ENCODE data around the gene CNOT6L. TPM values are rescaled to one million over a fixed set of nuclear protein-coding genes. Genes with fewer than 3 reads are reported as not detected.

The CNOT6L gene
- total RNA-seq, 4 donors from 2014 or later: 15.3 to 32.1 (median 23.4) TPM

DNA sequence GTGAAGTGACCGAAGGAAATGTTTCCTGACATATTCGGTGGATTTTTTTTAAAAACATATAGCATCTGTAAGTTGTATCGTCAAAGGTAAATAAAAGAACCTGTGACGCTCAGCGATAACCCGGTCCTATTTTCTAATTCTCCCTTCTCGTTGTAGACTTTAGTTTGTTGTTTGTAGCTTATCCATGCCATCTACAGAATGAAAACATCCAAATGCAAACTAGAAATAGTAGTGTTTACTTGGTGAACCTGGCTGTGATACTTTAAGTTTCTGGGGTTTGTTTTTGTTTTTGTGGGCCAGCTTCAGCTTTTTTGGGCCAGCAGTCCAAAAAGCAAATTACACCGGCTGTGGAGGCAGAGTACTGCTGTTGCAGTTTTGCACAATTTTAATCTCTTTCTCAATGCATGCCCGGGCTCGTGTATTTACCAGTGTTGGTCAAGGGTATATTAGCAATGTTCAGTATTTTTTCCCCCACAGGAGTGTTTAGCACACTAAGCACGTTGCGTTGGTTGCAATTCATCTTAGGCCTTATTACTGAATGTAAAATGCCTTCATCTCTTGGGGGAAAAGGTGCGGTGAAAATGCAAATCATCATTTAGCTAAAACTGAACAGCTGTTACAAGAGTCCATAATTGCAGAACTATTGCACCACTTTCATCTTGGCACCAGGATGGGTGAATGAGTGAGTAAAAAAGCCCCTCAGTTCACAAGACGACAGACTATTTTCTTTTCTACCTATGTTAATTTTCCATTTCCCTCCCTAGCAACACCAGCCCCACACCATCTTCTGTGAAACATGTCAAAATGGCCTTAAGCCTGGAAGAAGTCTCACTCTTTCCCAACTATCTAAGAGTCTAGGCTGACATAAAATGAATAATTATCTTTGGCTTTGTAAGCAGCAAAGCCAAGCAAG, 1.7 kb upstream of the CNOT6L start:
- no peaks in the 10 kb centered on the region for H3K27me3 ChIP-seq
- no peaks in the 10 kb centered on the region for H3K36me3 ChIP-seq
- TF ChIP-seq, protein P1, sequence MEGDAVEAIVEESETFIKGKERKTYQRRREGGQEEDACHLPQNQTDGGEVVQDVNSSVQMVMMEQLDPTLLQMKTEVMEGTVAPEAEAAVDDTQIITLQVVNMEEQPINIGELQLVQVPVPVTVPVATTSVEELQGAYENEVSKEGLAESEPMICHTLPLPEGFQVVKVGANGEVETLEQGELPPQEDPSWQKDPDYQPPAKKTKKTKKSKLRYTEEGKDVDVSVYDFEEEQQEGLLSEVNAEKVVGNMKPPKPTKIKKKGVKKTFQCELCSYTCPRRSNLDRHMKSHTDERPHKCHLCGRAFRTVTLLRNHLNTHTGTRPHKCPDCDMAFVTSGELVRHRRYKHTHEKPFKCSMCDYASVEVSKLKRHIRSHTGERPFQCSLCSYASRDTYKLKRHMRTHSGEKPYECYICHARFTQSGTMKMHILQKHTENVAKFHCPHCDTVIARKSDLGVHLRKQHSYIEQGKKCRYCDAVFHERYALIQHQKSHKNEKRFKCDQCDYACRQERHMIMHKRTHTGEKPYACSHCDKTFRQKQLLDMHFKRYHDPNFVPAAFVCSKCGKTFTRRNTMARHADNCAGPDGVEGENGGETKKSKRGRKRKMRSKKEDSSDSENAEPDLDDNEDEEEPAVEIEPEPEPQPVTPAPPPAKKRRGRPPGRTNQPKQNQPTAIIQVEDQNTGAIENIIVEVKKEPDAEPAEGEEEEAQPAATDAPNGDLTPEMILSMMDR (IDR thresholded peaks at IDR 0.05): no peak
- TF ChIP-seq EP300 (IDR thresholded peaks at IDR 0.05) (no peak), POLR2A (IDR thresholded peaks at IDR 0.05) (no peak)
- H3K9me3 ChIP-seq: no peaks in the 10 kb centered on the region
- 9 to 12% methylated on average over 14 of the region's 14 CpGs for WGBS, 2 donors
- H3K4me1 ChIP-seq: peaks cover 0 to 36% (median 24%) of the 10 kb centered on the region in 4 donors
- no peak for DNase-seq (ENCODE audit: low spot score in 2 of 2)
- H3K4me3 ChIP-seq: peak overlapping the region; percentile 80 to 99 (median 97)
- peak overlapping the region; percentile 95 to 100 (median 99) for H3K27ac ChIP-seq

GRCh38 chr4:77819843-77820648, 878 bp upstream of the CNOT6L start:
- peak; percentile 86 to 91 for DNase-seq (ENCODE audit: low spot score in 2 of 2)
- WGBS, 2 donors: 1% methylated on average over 43 to 75 of the region's 81 CpGs
- H3K4me3 ChIP-seq: peak overlapping the region; percentile 80 to 99 (median 97)
- TF ChIP-seq, protein P1 (IDR thresholded peaks at IDR 0.05): no peak
- TF ChIP-seq POLR2A (IDR thresholded peaks at IDR 0.05) (peak; percentile 88 to 93), EP300 (IDR thresholded peaks at IDR 0.05) (peak; percentile 28 to 98)
- no peaks in the 10 kb centered on the region for H3K27me3 ChIP-seq
- no peaks in the 10 kb centered on the region for H3K9me3 ChIP-seq
- no peaks in the 10 kb centered on the region for H3K36me3 ChIP-seq
- H3K27ac ChIP-seq: peak overlapping the region; percentile 95 to 100 (median 99)
- peaks cover 0 to 44% (median 28%) of the 10 kb centered on the region in 4 donors for H3K4me1 ChIP-seq

DNA sequence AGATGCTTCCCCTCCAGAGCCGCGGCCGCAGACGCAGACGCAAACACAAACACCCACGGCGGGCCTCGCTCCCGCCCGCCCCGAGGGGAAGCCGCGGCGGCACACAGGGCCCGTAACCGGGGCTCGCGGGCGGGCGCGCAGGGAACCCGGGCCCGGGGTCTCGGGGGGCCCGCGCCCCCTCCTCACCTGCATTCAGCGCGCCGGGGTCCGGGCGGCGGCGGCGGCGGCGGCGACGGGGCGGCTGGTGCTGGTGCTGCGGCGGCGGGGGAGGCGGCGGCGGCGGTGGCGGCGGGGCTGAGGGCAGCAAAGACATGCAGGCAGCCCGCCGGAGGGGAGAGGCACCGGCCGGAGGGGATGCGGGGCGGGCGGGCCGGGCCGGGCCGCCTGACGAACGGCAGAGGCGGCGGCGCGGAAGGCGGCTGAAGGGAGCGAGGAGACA, 255 bp upstream of the CNOT6L start:
- Histone ChIP-seq H3K4me1 (peaks cover 0 to 50% (median 29%) of the 10 kb centered on the region in 4 donors), H3K27me3 (no peaks in the 10 kb centered on the region), H3K9me3 (no peaks in the 10 kb centered on the region), H3K27ac (peak overlapping the region; percentile 95 to 100 (median 99)), H3K36me3 (no peaks in the 10 kb centered on the region), H3K4me3 (peak overlapping the region; percentile 80 to 99 (median 97))
- WGBS, 2 donors: 0 to 1% methylated on average over 18 to 32 of the region's 66 CpGs
- peak in 1 of 2 donors; percentile 3 for TF ChIP-seq POLR2A (IDR thresholded peaks at IDR 0.05)
- TF ChIP-seq, protein P1 (IDR thresholded peaks at IDR 0.05): no peak
- TF ChIP-seq EP300 (IDR thresholded peaks at IDR 0.05): no peak
- peak in 1 of 2 donors; percentile 13 for DNase-seq (ENCODE audit: low spot score in 2 of 2)

DNA sequence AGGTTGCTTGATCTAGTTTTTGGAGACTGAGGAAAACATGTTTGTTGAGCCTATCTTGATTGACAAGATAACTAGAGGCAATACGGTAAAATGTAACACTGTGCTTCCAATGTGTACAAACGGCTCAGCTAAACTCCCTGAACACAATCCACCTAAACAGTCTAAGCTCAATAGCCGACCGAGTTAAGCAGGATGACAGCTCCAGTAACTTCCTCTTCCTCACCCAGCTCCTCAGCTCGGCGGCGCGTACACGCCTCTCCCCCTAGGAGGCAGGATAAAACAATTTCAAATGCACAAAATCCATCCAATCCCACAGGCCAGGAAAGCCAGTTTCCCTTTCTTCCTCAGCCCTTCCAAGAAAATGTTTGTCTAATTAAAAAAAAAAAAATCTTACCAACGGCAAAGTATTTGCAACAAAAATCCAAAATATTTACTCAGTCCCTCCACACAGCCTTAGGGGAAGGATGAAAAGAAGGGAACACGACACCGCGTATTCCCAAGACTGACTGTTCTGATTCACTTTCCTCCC, 1.0 kb downstream of the CNOT6L start:
- peak overlapping the region; percentile 95 to 100 (median 99) for H3K27ac ChIP-seq
- 0% methylated on average over 13 of the region's 13 CpGs for WGBS, 2 donors
- H3K36me3 ChIP-seq: no peaks in the 10 kb centered on the region
- H3K9me3 ChIP-seq: no peaks in the 10 kb centered on the region
- peaks cover 0 to 58% (median 32%) of the 10 kb centered on the region in 4 donors for H3K4me1 ChIP-seq
- H3K27me3 ChIP-seq: no peaks in the 10 kb centered on the region
- peak overlapping the region; percentile 79 to 99 (median 97) for H3K4me3 ChIP-seq
- TF ChIP-seq EP300 (IDR thresholded peaks at IDR 0.05) (peak in 1 of 2 donors; percentile 58), POLR2A (IDR thresholded peaks at IDR 0.05) (no peak)
- TF ChIP-seq, protein P1 (IDR thresholded peaks at IDR 0.05): peak; percentile 4 to 65 (median 63)
- peak; percentile 50 to 60 for DNase-seq (ENCODE audit: low spot score in 2 of 2)

Data from tibial nerve (tissue), 4 donors.